CMK (cell line): ENCODE data around the gene STH.
"Not testable (repeated sequence)": the region's sequence is repeated elsewhere in the genome, so short reads cannot be mapped to it uniquely, and the experiment has no call there.

Experiments used
- DNase-seq: peaks from one replicate; pipeline ENCODE4 v3.0.0-alpha.2; 2010; ENCODE audit warnings: low read depth

Gene STH

DNA sequence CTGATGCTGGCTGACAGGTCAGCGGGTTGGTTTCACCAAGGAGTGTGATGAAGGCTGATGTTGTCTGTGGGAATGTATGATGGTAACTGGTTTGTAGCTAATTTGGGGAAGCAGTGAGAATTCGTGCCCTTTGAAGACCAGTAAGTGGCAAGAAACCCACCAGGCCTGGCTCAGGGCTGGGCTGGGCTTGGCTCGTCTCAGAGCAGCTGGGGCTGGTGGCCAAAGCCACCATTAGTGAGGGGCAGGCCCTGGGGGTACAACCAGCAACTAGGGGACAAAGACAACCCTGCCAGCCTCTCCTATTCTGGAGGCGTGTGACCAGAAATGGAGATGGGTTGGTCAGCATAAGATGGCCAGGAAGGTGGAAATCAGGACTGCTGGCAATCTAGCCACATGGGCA is 13.0 kb upstream of the STH start:
- DNase-seq = no peak

DNA sequence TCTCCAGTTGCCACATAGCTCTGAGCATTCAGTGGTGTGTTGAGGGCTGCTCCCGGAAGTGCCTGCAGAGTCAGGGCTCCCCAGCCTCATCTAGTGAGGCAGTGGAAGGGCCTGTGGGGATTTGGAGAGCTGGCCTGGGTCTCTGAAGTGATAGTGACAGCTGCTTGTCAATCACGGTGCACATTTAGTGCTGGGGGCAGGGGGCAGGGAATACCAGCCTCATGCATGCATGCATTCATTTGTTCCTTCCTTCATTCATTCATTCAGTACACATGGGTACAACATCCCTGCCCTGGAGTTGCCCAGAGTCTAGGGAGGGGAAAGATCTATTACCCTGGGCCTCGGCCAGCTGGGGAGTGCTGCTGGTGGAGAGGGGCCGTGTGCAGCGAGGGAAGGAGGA is 11.3 kb upstream of the STH start:
- no peak for DNase-seq

DNA sequence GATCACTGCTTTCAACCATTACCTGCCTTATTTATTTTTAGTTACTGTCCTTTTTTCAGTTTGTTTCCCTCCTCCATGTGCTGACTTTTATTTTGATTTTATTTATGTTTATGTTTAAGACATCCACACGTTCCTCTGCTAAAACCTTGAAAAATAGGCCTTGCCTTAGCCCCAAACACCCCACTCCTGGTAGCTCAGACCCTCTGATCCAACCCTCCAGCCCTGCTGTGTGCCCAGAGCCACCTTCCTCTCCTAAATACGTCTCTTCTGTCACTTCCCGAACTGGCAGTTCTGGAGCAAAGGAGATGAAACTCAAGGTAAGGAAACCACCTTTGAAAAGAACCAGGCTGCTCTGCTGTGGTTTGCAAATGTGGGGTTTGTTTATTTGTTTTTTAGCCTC is 9.3 kb upstream of the STH start:
- no peak for DNase-seq

DNA sequence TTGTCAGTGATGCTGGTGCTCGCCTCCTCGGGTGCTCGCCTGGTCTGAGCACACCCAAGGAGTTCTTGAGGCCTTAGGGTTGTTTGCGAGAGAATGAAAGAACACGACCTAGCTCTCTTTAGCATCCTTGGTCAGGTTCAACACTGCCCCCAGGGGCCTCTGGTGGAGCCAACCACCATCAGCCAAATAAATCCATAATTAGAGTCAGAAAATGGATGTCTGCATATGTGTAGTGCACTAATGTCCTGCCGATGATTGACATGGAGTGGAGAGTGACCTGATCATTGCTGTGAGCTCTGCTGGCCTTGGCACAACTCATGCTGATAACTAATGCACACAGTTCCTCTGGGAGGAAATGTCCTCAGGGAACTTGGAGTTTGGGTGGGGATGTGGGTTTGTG is 8.2 kb upstream of the STH start:
- no peak for DNase-seq

DNA sequence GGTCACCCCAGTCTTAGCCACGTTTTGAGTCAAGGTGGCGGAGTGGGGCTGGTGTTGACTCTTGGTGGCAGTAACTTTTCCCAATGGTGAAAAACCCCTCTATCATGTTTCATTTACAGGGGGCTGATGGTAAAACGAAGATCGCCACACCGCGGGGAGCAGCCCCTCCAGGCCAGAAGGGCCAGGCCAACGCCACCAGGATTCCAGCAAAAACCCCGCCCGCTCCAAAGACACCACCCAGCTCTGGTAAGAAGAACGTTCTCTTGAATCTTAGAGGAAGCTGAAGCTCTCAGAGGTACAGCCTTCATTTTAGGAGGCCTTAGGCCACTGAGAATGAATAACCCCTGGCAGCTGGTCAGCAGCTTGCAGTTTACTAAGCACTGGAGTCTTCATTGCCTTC is 7.7 kb upstream of the STH start:
- DNase-seq = no peak

DNA sequence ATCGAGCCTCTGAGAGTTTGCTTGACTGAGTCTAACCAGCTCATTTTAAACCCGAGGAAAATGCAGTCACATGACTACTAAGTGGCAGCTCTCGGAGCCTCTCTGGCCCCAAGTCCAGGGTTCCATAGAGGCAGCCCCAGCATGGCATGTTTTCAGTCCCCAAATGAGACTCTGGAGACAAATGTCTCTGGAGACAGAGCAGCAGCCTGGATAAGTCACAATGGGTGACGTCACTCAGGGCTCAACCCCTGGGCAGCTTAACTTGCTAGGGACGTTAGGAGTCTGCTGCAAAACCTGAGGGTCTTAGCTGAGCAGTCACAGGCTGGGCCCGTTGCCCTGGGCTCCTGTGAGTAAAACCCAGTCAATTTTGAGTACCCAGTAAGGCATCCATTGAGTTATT is 6.9 kb upstream of the STH start:
- no peak for DNase-seq

DNA sequence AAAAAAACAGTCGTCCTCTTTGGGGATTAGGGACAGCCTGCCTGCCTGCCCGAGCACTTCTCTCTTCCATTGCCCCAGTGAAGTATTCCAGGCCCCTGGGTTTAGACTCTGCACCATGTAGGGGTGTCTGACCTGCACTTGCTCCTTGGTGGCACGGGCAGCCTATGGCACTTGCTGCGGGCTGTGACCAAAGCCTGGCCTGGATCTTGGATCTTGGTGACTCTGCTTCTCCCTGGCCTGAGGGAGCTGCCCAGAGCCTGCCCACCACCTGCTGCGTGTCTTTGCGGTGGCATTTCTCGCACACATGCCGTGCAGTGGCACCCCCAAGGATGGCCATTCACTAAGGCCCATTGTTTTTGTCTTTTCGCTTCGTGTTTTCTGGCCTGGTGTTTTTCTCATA is 6.1 kb upstream of the STH start:
- no peak for DNase-seq

DNA sequence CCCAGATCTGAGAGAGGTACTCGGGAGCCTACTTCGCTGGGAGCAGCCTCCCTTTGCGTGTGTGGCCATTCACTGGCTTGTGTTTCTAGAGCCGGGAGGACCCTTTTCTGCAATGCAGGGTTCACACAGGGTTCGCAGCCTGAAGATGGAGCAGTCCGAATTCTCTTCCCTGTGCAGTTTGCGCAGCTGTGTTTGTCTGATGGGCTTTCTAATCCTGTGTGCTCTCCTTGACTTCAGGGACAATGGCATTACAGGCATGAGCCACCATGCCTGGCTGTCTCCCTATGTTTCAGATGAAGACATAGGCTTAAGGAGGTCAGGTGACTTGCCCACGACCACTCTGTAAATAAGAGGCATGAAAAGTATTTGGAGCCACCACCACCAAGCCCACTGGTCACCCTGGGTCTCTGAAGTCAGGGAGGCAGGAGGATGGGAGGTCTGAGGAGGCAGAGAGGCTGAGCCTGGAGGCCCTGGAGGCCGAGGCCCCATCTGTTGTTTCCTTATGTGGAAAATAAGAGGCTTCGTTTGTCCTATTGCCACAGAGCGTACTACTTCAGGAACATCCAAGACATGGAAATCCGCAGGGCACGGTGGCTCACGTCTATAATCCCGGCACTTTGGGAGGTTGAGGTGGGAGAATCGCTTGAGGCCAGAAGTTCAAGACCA is 5.0 kb upstream of the STH start:
- no peak for DNase-seq

- no peak for DNase-seq
Observed at GRCh38 chr17:45994987-45995386, 4.1 kb upstream of the STH start.

DNA sequence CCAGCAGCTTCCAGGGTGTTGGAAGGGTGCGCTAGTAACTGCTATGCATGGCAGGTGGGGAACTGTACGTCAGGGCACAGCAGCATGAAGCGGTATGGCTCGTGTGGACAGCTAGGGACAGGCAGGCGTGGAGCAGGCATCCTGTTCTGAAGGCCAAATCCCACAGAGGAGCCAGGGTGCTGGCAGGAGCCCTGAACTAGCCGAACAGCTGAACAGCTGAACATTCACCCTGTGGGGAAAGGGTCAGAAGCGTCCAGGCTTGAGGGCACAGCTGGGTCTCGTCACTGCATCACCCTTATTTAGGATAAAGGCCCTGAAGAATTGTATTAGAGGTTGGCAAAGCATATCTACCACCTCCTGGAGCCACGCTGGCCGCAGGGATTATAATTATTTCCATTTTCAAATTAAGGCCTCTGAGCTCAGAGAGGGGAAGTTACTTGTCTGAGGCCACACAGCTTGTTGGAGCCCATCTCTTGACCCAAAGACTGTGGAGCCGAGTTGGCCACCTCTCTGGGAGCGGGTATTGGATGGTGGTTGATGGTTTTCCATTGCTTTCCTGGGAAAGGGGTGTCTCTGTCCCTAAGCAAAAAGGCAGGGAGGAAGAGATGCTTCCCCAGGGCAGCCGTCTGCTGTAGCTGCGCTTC is 3.3 kb upstream of the STH start:
- DNase-seq = no peak

DNA sequence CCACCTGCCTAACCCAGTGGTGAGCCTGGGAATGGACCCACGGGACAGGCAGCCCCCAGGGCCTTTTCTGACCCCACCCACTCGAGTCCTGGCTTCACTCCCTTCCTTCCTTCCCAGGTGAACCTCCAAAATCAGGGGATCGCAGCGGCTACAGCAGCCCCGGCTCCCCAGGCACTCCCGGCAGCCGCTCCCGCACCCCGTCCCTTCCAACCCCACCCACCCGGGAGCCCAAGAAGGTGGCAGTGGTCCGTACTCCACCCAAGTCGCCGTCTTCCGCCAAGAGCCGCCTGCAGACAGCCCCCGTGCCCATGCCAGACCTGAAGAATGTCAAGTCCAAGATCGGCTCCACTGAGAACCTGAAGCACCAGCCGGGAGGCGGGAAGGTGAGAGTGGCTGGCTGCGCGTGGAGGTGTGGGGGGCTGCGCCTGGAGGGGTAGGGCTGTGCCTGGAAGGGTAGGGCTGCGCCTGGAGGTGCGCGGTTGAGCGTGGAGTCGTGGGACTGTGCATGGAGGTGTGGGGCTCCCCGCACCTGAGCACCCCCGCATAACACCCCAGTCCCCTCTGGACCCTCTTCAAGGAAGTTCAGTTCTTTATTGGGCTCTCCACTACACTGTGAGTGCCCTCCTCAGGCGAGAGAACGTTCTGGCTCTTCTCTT is 2.6 kb upstream of the STH start:
- no peak for DNase-seq

- DNase-seq = no peak
Observed at GRCh38 chr17:45997166-45997565, 1.9 kb upstream of the STH start.

DNA sequence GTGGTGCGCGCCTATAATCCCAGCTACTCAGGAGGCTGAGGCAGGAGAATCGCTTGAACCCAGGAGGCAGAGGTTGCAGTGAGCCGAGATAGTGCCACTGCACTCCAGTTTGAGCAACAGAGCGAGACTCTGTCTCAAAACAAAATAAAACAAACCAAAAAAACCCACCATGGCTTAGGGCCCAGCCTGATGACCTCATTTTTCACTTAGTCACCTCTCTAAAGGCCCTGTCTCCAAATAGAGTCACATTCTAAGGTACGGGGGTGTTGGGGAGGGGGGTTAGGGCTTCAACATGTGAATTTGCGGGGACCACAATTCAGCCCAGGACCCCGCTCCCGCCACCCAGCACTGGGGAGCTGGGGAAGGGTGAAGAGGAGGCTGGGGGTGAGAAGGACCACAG is 1.4 kb upstream of the STH start:
- no peak for DNase-seq

- DNase-seq = no peak
Observed at GRCh38 chr17:45999900-46000290, 845 bp downstream of the STH start.

DNA sequence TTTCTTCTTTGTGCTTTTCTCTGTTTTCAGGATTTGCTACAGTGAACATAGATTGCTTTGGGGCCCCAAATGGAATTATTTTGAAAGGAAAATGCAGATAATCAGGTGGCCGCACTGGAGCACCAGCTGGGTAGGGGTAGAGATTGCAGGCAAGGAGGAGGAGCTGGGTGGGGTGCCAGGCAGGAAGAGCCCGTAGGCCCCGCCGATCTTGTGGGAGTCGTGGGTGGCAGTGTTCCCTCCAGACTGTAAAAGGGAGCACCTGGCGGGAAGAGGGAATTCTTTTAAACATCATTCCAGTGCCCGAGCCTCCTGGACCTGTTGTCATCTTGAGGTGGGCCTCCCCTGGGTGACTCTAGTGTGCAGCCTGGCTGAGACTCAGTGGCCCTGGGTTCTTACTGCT is 1.2 kb downstream of the STH start:
- no peak for DNase-seq

GRCh38 chr17:46000757-46001156 is 1.7 kb downstream of the STH start:
- DNase-seq = no peak

GRCh38 chr17:46001390-46002310 is 2.6 kb downstream of the STH start:
- DNase-seq = no peak

DNA sequence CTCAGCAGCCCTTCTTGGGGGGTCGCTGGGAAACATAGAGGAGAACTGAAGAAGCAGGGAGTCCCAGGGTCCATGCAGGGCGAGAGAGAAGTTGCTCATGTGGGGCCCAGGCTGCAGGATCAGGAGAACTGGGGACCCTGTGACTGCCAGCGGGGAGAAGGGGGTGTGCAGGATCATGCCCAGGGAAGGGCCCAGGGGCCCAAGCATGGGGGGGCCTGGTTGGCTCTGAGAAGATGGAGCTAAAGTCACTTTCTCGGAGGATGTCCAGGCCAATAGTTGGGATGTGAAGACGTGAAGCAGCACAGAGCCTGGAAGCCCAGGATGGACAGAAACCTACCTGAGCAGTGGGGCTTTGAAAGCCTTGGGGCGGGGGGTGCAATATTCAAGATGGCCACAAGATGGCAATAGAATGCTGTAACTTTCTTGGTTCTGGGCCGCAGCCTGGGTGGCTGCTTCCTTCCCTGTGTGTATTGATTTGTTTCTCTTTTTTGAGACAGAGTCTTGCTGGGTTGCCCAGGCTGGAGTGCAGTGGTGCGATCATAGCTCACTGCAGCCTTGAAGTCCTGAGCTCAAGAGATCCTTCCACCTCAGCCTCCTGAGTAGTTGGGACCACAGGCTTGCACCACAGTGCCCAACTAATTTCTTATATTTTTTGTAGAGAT is 3.4 kb downstream of the STH start:
- peak; percentile 11 for DNase-seq

GRCh38 chr17:46002973-46003316 is 3.9 kb downstream of the STH start:
- DNase-seq = no peak

GRCh38 chr17:46003907-46004748 is 5.1 kb downstream of the STH start:
- no peak for DNase-seq

DNA sequence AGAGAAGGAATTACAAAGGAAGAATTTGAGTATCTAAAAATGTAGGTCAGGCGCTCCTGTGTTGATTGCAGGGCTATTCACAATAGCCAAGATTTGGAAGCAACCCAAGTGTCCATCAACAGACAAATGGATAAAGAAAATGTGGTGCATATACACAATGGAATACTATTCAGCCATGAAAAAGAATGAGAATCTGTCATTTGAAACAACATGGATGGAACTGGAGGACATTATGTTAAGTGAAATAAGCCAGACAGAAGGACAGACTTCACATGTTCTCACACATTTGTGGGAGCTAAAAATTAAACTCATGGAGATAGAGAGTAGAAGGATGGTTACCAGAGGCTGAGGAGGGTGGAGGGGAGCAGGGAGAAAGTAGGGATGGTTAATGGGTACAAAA is 7.0 kb downstream of the STH start:
- not testable (repeated sequence) for DNase-seq
